Skin epidermis (tissue), 12 donors: Measurements from ENCODE around the gene MYT1.
A peak's percentile ranks its signal among the peaks of the same experiment; 100 is the strongest.

Experiments used
- H3K27ac ChIP-seq, 21 experiments: fragments of 200-600 bp; sonication (generic) in 11 of 21; one replicate each; pipeline ENCODE4 v1.5.0; 2020; ENCODE audit warnings: mild to moderate bottlenecking in 3 of 21, inconsistent platforms in 2 of 21, moderate library complexity in 2 of 21
- H3K4me3 ChIP-seq, 7 experiments: fragments of 200-600 bp; sonication (generic) in 2 of 7; one replicate each; pipeline ENCODE4 v1.5.0; 2020; ENCODE audit warnings: inconsistent platforms in 2 of 7, mild to moderate bottlenecking in 2 of 7, moderate library complexity in 1 of 7

Gene MYT1

GRCh38 chr20:64207641-64208590 lies 43.7 kb downstream of the MYT1 start:
- Histone ChIP-seq H3K4me3 (no peak overlapping the region), H3K27ac (no peak overlapping the region)

GRCh38 chr20:64209148-64209547 lies 44.9 kb downstream of the MYT1 start:
- no peak overlapping the region for H3K4me3 ChIP-seq
- no peak overlapping the region for H3K27ac ChIP-seq

- Histone ChIP-seq H3K4me3 (no peak overlapping the region), H3K27ac (no peak overlapping the region)
These were observed 46.6 kb downstream of the MYT1 start for GRCh38 chr20:64210656-64211369.

- no peak overlapping the region for H3K27ac ChIP-seq
- no peak overlapping the region for H3K4me3 ChIP-seq
These were observed 47.8 kb downstream of the MYT1 start for GRCh38 chr20:64211874-64212658.

- Histone ChIP-seq H3K27ac (no peak overlapping the region), H3K4me3 (no peak overlapping the region)
These were observed 48.5 kb downstream of the MYT1 start for GRCh38 chr20:64212755-64213154.

- Histone ChIP-seq H3K27ac (no peak overlapping the region), H3K4me3 (no peak overlapping the region)
These were observed 49.9 kb downstream of the MYT1 start for GRCh38 chr20:64214113-64214512.

- no peak overlapping the region for H3K27ac ChIP-seq
- no peak overlapping the region for H3K4me3 ChIP-seq
These were observed 50.7 kb downstream of the MYT1 start for GRCh38 chr20:64214952-64215351.

- H3K27ac ChIP-seq, result no peak overlapping the region
- H3K4me3 ChIP-seq, result no peak overlapping the region
These were observed 51.8 kb downstream of the MYT1 start for GRCh38 chr20:64216036-64216435.

GRCh38 chr20:64216910-64217309 lies 52.7 kb downstream of the MYT1 start:
- H3K27ac ChIP-seq, result no peak overlapping the region

GRCh38 chr20:64217539-64218221 lies 53.4 kb downstream of the MYT1 start:
- Histone ChIP-seq H3K27ac (no peak overlapping the region), H3K4me3 (no peak overlapping the region)

More at GRCh38 chr20:64216910-64217309, 52.7 kb downstream of the MYT1 start:
- no peak overlapping the region for H3K4me3 ChIP-seq

GRCh38 chr20:64219202-64219601 lies 55.0 kb downstream of the MYT1 start:
- H3K27ac ChIP-seq, result no peak overlapping the region
- H3K4me3 ChIP-seq, result no peak overlapping the region

GRCh38 chr20:64219730-64220129 lies 55.5 kb downstream of the MYT1 start:
- Histone ChIP-seq H3K27ac (no peak overlapping the region), H3K4me3 (no peak overlapping the region)

- Histone ChIP-seq H3K27ac (no peak overlapping the region), H3K4me3 (no peak overlapping the region)
These were observed 56.2 kb downstream of the MYT1 start for GRCh38 chr20:64220420-64220819.

- Histone ChIP-seq H3K4me3 (no peak overlapping the region), H3K27ac (no peak overlapping the region)
These were observed 56.8 kb downstream of the MYT1 start for GRCh38 chr20:64220891-64221527.

- no peak overlapping the region for H3K27ac ChIP-seq
- H3K4me3 ChIP-seq, result no peak overlapping the region
These were observed 58.1 kb downstream of the MYT1 start for GRCh38 chr20:64222291-64222735.

- H3K27ac ChIP-seq, result no peak overlapping the region
- no peak overlapping the region for H3K4me3 ChIP-seq
These were observed 58.7 kb downstream of the MYT1 start for GRCh38 chr20:64222851-64223525.

- Histone ChIP-seq H3K27ac (peak overlapping the region in 7 of 21 experiments; percentile 34 to 73 (median 54)), H3K4me3 (no peak overlapping the region)
These were observed 59.3 kb downstream of the MYT1 start for GRCh38 chr20:64223526-64224067.
